ENCODE data around the gene KMT2E.

DNA sequence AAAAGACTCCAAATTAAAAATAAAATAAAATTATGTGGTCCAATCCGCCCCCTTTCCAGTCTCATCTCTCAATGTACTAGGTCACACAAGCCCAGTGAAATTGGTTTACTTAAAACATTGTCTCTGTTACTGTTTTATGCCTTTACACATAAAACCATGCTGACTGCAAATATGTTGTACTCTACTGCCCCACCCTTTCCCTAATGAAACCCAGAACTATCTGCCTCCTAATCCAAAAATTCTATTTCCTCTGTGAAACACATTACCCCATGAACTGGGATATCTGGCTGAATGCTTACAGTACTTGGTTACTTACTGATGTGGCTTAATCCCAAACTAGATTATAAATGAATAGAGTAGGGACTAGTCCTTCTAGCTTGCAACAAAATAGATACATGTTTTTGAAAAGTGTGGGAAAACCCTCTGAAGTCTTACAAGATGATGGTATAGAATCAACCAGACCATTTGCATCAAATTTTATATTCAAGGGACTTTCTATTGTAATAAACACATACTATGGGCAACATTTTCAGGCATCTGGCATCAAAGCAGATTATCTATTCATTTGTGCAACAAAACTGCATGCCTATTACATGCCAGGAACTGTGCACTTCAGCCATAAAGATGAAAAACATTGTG, 10.0 kb upstream of the KMT2E start:
- TF ChIP-seq, protein P1, sequence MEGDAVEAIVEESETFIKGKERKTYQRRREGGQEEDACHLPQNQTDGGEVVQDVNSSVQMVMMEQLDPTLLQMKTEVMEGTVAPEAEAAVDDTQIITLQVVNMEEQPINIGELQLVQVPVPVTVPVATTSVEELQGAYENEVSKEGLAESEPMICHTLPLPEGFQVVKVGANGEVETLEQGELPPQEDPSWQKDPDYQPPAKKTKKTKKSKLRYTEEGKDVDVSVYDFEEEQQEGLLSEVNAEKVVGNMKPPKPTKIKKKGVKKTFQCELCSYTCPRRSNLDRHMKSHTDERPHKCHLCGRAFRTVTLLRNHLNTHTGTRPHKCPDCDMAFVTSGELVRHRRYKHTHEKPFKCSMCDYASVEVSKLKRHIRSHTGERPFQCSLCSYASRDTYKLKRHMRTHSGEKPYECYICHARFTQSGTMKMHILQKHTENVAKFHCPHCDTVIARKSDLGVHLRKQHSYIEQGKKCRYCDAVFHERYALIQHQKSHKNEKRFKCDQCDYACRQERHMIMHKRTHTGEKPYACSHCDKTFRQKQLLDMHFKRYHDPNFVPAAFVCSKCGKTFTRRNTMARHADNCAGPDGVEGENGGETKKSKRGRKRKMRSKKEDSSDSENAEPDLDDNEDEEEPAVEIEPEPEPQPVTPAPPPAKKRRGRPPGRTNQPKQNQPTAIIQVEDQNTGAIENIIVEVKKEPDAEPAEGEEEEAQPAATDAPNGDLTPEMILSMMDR (conservative IDR thresholded peaks at IDR 0.05; ENCODE audit: low read length), result no peak
- no peak for TF ChIP-seq EZH2phosphoT487 (IDR thresholded peaks at IDR 0.05; ENCODE audit: borderline replicate concordance, low read depth, low read length)
